ACHN (cell line): ENCODE measurements around the gene PRRX1.

Experiments
- DNase-seq: peaks from one replicate; pipeline ENCODE4 v3.0.0-alpha.2; 2015
- in situ Hi-C: cut with HindIII; loops from 2 replicates; pipeline ENCODE4 v1.10.0; 2017; ENCODE audit warnings: low sequenced_read_pairs, low pct_ligation_motif_present, low pct_unique_long_range_greater_than_20kb

PRRX1 gene

DNA sequence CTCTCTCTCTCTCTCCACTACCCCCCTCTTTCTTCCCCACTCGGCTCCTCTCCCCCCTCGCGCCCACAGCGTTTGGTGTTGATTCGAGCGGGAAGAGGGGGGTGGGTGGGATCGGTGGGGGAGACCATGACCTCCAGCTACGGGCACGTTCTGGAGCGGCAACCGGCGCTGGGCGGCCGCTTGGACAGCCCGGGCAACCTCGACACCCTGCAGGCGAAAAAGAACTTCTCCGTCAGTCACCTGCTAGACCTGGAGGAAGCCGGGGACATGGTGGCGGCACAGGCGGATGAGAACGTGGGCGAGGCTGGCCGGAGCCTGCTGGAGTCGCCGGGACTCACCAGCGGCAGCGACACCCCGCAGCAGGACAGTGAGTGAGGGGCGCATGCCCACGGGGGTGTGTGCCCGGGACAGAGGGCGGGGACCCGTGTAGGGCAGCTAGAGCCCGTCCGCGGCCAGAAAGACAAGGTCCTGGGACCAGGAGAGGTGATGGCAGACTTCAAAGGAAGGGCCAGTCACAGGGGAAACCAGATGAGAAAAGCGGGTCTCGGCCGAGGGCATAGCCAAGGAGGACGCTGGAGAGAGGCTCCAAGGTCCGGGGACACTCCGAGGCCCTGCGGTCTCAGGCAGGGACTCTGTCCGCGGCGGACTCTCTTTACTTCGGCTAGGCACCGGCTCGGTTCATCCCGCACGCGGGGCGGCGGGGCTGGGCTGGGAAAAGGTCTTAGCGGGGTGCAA is at the start of gene PRRX1:
Gene PRRX1 (plus strand): TSS at position 39 of the 735 bp plus-strand sequence. CDS start 88 bp downstream, at position 127.
- in situ Hi-C loops, result no loop called here
- no peak for DNase-seq

DNA sequence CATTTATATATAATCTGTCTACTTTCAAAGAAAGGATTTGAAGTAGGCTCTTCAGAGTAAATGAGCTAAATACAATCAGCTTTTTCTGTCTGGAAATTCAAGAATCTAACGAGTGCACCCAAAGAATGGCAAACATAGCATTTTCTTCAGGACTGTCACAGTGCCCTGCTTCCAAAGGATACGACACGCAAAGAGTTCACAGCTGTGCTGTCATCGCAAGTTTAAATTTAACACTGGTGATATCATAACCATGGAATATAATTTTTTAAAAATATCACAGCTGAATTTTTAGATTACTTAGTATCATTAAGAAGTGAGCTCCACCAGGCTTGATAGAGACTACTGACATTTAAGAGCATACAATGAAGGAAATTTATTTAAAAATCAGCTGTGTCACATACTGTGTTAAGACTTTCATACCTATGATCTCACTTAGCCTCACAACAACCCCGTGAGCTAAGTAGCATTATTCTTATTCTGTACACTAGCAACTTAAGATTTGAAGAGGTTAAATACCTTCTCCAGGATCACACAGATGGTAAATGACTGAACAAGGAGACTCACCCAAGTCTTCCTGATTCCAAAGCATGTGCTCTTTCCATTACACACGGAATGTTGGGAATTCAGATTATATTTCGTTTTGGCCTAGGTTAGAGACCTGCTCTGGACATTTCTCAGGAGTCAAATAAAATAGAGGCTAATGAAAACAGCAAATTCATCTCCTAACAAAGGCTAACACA is 46.2 kb upstream of the PRRX1 start:
- in situ Hi-C loops, result no loop called here
- no peak for DNase-seq

DNA sequence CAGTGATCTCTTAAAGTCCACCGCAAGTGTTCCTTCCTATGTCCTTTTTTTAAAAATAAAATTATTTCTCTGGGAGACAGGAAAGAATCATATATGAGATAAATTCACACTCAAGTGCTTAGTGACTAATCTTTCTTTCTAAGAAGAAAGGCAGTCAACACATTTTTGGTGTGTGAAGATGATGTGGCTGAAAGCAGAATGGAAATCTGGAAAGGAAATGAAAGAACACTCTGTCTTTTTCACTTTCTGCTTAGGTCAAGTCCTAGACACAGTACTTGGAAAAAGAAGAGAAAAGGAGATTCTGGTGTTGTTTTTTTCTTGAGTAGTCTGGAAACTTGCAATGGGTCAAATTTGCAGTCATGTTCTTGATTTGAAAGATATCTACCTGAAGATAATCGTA is 45.5 kb upstream of the PRRX1 start:
- no peak for DNase-seq
- in situ Hi-C loops, result no loop called here

DNA sequence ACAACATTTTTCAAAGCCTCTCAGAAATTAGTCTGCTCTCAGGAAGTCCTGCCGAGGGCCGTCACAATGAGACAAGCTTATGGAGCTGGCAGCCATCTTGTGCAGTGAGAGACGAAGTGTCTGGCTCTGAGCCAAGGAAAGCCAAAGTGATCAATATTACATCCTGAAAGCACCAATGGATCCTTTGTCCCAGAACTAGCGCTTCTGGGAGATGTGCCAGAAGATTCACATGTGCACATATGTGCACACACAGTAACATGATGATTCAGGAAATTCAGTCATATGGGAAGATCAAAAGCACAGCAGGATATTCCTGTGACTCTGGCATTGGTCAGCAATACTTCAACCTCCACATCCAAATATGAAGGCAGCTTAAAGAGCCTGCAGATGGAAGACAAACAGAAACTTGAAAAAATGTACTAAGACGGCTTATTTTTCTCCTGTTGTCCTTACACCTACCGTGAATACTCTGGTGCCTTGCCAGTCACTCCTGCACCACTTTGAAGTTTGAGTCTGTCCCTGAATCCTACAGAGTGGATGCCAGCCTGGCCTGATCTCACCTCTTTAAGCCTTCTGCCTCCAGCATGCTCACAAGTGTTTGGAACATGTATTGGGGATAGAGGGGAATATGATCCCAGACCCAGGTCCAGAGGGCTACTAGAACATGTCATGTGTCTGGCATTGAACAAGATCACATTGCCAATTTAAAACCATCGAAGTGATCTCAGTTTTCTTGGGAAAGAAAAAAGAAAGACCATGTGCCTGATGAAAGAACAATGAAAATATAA is 44.5 kb upstream of the PRRX1 start:
- DNase-seq, result no peak
- in situ Hi-C loops, result no loop called here

DNA sequence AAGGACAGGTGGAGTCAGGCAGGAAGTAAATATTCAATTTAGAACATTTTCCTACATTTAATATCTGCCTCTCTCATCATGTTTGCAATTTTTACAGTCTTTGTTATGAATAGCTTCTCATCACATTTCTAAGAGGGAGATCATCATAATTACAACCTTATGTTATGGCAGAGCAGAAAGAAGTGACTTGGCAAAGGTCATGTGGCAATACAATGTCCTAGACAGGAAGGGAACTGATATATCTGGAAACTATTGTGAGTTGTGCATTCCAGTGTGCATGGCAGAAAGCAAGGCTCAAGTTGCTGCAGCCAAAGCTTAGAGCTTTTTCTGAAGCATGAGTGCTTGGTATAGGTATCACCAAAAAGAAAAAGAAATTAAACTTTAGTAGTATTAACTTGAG is 43.8 kb upstream of the PRRX1 start:
- DNase-seq, result no peak
- in situ Hi-C loops, result no loop called here

DNA sequence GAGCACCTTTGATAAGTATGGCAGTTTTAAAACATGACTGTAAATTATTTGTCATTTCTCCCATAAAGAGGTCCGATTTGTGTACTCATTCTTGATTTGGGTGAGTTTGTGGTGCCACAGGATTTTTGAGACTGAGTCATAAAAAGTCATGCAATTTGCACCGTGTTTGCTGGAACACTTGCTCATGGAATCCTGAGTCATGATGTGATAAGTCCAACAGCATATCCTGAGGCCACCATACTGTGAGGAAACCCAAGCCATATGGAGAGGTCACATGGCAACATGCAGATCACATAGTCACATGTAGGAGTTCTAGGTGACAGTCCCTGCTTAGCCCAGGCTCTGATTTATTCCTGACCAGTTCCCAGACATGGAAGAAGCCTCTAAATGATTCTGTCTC is 40.8 kb upstream of the PRRX1 start:
- DNase-seq, result no peak

DNA sequence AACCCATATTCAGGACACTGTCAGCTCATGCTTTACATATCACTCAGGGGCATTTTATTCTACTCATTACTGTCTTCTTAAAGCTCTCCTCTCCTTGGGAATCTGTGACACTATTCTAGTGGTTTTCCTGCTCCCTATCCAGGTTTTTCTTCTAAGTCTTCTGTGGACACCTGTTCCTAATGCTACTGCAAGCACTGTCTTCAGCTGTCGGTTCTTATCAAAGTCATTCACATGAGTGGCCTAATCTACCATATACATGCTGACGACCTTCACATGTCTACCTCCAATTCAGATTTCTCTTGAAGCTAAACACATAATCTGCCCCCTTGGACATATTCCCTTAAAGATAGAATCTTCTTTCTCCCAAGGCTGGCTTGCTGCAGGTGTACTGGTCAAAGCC is 39.8 kb upstream of the PRRX1 start:
- DNase-seq, result no peak
- in situ Hi-C loops, result no loop called here

More for the DNA sequence above, 40.8 kb upstream of the PRRX1 start:
- in situ Hi-C loops, result no loop called here

DNA sequence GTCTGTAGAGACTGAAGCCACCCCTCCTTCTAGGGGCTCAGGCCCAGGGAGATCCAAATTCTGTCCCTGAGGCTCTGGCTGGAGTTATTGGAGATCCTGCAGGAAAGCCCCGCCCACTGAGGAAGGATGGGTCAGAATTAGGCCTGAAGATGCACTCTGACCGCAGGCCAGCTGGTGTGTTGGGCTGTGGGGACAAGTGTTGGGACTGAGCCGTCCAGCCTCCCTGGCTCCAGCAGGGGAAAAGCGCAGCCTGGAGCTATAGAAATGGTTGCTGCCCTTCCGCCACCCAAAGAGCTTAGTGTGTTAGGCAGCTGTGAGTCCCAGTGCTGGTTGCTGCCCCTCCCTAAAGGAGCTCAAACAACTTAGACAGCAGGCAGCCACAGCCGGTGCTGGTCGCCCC is 33.0 kb upstream of the PRRX1 start:
- no peak for DNase-seq
- in situ Hi-C loops, result no loop called here

DNA sequence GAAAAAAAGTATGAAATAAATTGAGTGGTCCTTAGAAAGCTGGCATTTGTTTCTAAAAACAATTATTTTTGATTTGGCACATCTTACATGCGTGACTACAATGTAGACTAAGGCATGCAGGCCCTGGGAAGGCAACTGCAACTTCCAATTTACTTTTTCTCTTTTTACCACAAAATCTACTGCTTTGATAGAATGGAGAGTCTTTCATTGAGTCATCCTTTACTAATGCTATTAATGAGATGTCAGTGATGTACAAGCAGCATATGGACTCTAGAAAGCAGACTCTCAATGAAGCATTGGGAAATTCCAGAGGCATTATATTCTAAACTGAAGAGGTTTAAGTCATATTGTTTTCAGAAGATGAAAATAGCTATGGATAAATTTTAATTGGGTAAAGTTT is 29.6 kb upstream of the PRRX1 start:
- in situ Hi-C loops, result no loop called here
- no peak for DNase-seq

DNA sequence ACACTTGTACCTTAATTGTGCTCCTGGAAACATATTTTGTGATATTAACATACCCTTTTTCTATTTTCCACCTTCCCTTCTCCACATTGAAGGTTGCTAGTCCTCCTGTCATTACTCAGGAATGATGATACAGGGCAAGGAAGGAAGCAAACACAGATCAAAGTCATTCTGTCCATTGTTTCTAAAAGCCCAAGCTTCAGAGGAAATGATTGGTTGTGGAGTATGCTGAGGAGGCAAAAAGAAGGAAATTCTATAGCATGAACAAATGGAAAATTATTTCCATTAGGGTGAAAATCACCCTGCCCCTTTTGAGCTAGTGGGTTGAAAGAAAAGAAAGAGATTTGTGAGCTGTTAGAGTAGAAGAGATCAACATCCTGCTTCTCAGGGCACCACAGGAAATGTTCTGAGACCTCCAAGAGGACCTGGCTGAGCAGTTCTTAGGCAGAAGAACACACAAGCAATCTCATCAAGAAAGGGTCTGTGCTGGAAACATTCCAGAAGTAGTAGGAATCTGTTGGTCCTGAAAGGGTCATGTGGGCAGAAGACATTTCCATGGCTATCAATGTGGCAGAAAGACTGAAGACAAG is 29.0 kb upstream of the PRRX1 start:
- no peak for DNase-seq
- in situ Hi-C loops, result no loop called here

DNA sequence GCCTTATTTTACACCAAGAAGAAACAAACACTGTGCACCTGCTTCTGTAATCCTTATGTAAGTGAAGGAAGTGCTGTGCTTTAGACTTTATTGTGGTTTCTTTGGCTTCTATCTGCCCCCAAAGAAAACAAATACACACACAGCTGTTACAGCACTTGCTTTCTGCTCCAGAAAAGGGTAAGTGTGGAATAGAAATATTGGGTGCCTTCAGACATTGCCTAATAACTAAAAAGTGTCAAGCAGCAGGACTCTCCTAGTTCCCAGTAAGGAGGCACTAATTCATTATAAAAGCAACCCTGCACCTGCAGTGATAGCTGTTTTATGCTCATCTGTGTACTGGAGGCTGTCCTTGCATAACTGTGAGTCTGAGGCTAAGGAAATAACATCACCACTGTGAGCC is 23.4 kb upstream of the PRRX1 start:
- in situ Hi-C loops, result no loop called here

DNA sequence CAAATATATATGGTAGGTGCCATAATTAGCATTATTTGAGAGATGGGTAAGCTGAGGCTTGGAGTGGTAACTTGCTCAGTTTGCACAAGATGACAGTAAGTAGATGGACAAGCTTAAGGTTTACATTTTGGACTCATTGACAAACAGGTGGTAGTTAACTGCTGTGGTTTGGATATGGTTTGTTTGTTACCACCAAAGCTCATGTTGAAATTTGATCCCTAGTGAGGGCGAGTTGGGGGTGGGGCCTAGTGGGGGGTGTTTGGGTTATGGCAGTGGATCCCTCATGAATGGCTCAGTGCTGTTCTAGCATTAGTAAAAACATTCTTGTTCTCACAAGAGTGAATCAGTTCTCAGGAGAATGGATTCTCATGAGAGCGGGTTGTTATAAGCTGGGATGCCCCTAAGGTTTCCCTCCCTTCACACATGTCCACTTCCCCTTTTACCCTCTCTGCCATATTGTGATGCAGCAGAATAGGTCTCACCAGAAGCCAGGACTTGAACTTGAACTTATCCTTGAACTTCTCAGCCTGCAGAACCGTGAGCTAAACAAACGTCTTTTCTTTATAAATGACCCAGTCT is 6.6 kb upstream of the PRRX1 start:
- in situ Hi-C loops, result no loop called here
- no peak for DNase-seq

More for the DNA sequence above, 23.4 kb upstream of the PRRX1 start:
- no peak for DNase-seq

DNA sequence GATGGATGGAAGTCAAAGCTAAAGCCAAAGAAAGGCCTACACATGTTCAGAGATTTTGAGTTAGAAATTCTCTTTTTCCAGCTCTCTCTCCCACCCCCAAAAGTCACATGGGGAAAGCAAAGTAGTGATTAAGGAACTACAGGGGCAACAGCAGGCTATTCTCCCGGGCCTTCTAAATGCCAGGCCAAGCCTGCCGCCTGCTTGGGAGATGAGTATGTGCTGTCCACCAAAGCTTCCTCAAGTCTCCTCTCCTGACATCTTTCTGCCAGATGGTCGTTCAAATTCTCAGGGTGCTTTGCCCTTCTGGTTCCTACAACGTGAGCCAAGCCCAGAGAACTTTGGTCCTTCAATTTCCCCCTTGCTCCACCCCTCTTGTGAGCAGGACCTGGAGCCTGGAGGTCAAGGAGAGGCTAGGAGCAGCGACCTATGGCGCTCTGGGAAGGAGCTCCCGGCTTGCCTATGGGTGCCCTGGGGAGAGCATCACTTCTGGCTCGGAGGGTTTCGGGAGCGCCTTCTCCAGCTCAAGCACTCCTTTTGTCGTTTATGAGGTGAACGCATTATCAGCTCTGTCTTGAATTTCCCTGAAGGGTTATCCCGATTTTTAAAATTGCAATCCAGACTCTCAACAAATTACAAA is 4.4 kb upstream of the PRRX1 start:
- DNase-seq, result no peak
- in situ Hi-C loops, result no loop called here

DNA sequence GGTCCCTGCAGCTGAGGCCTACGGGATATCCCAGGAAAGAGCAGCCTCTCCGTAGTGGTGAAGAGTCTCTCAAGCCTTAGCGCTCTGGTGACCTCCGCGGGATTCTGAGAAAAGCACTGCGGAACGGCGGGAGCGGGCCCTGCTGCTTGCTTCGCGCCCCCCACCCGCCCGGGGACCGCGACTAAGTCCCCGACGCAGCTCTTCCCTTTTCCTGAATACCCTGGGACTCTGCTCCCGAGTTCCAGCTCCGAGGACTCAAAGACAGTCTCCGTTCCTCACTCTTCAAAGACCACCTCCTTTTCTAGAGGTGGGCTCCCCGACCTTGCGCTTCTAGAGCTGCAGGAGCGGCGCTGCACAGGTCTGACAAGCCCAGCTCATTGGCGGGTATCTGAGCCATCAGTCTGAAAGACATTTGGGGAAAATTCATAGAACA is 3.6 kb upstream of the PRRX1 start:
- in situ Hi-C loops, result no loop called here
- no peak for DNase-seq

DNA sequence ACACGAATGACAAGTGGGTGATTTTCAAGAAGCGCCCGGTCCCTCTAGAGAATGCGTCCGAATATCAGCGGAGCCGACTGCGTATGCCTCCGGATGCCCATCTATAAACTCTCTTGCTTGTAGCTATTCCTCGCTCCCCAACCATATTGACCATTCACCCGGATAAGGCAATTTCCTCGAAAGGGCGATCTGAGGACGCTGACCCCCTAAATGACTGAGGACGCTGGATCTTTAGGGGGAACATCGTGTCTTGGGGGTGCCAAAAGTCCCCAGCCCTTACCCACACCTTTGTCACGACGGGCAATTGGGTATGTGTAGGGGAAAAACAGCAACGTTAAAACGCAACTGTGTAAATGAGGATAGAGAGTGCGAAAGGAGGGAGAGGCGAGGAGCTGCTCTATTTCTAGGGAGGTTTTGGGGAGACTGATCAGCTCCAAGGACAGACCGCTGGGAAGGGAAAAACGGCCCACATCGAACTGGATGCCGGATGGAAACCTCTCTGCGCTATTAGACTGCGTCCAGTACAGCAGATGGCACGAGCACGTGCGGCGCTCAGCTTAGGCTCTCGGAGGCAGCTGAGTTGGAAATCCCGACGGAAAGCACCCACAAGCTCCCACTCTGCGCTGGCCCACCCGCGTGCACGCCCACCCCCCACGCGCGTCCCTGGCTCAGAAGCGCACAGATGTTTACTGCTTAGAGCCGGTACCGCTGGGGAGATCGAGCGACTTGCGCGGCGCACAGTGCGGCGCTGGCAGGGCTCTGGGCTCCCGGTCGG is 2.9 kb upstream of the PRRX1 start:
- in situ Hi-C loops, result no loop called here
- DNase-seq, result no peak

DNA sequence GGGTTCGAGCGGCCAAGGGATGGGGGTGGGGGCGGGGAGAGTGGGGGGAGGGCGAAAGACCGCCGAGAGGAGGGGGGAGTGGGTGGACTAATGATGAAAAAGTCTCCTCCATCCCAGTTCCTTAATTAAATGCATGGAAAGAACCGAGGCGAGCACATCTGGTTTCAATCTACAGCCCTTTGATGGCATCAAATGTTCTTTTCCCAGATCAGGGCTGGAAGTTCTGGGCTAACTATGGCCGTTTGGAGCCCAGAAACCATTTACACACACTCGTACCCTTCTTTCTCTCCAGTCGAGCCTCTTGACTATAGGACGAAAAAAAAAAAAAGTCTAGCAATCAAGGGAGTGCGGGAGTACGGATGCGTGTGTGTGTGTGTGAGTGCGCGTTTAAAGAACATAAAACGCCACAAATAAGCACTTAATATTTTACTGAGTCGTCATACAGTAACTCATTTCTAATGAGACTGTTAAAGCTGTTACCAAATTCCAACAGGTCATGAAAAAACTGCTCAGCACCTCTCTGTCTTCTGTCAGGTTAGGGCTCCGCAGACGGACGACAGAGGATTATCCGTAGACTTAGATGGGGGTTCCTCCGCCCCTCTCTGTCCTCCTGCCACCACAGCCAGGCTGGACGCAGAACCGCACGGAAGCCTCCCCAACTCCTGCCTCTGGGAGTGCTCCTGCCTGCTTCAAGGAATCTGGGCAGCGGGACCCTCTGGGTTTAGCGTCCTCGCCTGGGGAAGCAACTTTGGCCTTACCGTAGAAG is 2.1 kb upstream of the PRRX1 start:
- DNase-seq, result peak; percentile 21
- in situ Hi-C loops, result no loop called here
